Measurements from ENCODE around the gene SLC25A34. TPM values are rescaled to one million over a fixed set of nuclear protein-coding genes. Genes with fewer than 3 reads are reported as not detected.
A peak's percentile ranks its signal among the peaks of the same experiment; 100 is the strongest.

The SLC25A34 gene
- total and polyA plus RNA-seq, 2 of the 13 experiments (the other 11 are each of a cell fraction or from before 2014, with no cell fraction given), result 0.13 to 0.18 TPM

GRCh38 chr1:15739745-15740144 is 3.7 kb downstream of the SLC25A34 start:
- DNase-seq (ENCODE audit: low spot score), result no peak
- POLR2A ChIA-PET, result interaction anchor here (1.4 kb wide), 1 partner anchor 121 kb away, joined by 4 read pairs; no protein-coding TSS in a partner anchor
- peak; percentile 78 for TF ChIP-seq ZNF644 (CRISPR knock-in tag; IDR thresholded peaks at IDR 0.05; ENCODE audit: low read depth)
- peak; percentile 66 for TF ChIP-seq CTCF (CRISPR knock-in tag; IDR thresholded peaks at IDR 0.05)
- TF ChIP-seq REST (IDR thresholded peaks at IDR 0.05; ENCODE audit: borderline replicate concordance in 1 of 2, low read depth in 1 of 2, low read length in 2 of 2), result no peak
- no peak for TF ChIP-seq NFIC (IDR thresholded peaks at IDR 0.05; ENCODE audit: low read length)
- TF ChIP-seq XRCC5 (optimal IDR thresholded peaks at IDR 0.05; ENCODE audit: low read length), result peak; percentile 62
- no peak for TF ChIP-seq ARID3A (IDR thresholded peaks at IDR 0.05; ENCODE audit: low read depth, low read length)
- TF ChIP-seq TFDP1 (CRISPR knock-in tag; IDR thresholded peaks at IDR 0.05; ENCODE audit: borderline replicate concordance), result 0 out of 2 replicates have a peak, but pooled peaks have one; percentile 17
- TF ChIP-seq TFAP4 (IDR thresholded peaks at IDR 0.05; ENCODE audit: borderline replicate concordance, low read depth), result no peak
- TF ChIP-seq ERF (CRISPR knock-in tag; IDR thresholded peaks at IDR 0.05), result 0 out of 2 replicates have a peak, but pooled peaks have one; percentile 44
- TF ChIP-seq ZMYM3 (CRISPR knock-in tag; IDR thresholded peaks at IDR 0.05), result 0 out of 2 replicates have a peak, but pooled peaks have one; percentile 26
- TF ChIP-seq NR2F1 (CRISPR knock-in tag; IDR thresholded peaks at IDR 0.05), result no peak
- TF ChIP-seq STAG1 (CRISPR knock-in tag; IDR thresholded peaks at IDR 0.05), result peak; percentile 28
- no peak for TF ChIP-seq ARHGAP35 (CRISPR knock-in tag; IDR thresholded peaks at IDR 0.05; ENCODE audit: borderline replicate concordance)
- no peak for TF ChIP-seq BCL6 (CRISPR knock-in tag; IDR thresholded peaks at IDR 0.05)
- TF ChIP-seq PHF8 (CRISPR knock-in tag; IDR thresholded peaks at IDR 0.05), result no peak
- peak; percentile 27; the same call in 1 of the 2 replicates for TF ChIP-seq SAP130 (CRISPR knock-in tag; IDR thresholded peaks at IDR 0.05; ENCODE audit: low read depth)

More at GRCh38 chr1:15739745-15740144, 3.7 kb downstream of the SLC25A34 start:
- Histone ChIP-seq H2AFZ (ENCODE audit: low read length) (no peak overlapping the region), H3K9ac (ENCODE audit: insufficient read depth, low read depth, low read length) (no peak overlapping the region), H3K79me2 (ENCODE audit: insufficient read depth, low read length) (no peaks in the 10 kb centered on the region), H3K9me3 (ENCODE audit: low read length) (no peaks in the 10 kb centered on the region), H3K27ac (ENCODE audit: extremely low read length, insufficient read depth, low read length) (no peak overlapping the region), H3K27me3 (ENCODE audit: control insufficient read depth in 1 of 2, insufficient read depth in 2 of 2, low read length in 2 of 2) (no peaks in the 10 kb centered on the region), H3K4me3 (replicated peaks in 1 of 3; ENCODE audit: insufficient read depth in 1 of 3, low read depth in 2 of 3, low read length in 3 of 3) (no peak overlapping the region), H4K20me1 (ENCODE audit: insufficient read depth, low read length) (no peaks in the 10 kb centered on the region), H3K36me3 (replicated peaks in 1 of 2; ENCODE audit: control insufficient read depth in 1 of 2, insufficient read depth in 2 of 2, low read length in 2 of 2) (no peaks in the 10 kb centered on the region), H3K4me2 (ENCODE audit: low read depth, low read length) (peak overlapping the region; percentile 62), H3K4me1 (ENCODE audit: insufficient read depth, low read length) (peaks cover 90% of the 10 kb centered on the region)
- FAIRE-seq, result no peak
- intact Hi-C loops (cut with micrococcal nuclease; ENCODE audit: unreplicated experiment), result loop anchor here (5.0 to 10.0 kb wide), 2 partner anchors 55 to 142 kb away; partner anchors contain the start of gene PLEKHM2
- peak; percentile 27 for ATAC-seq
- no TSS peak for BruUV-seq (replicated peaks)
- WGBS (ENCODE audit: low lambda C conversion rate), result 33% methylated on average over 7 of the region's 7 CpGs
- in situ Hi-C loops (cut with HindIII; ENCODE audit: extremely low pct_ligation_motif_present, low pct_unique_long_range_greater_than_20kb), result loop anchor here (5.0 kb wide), 1 partner anchor 142 kb away; no protein-coding TSS in a partner anchor
- CTCF ChIA-PET (ENCODE audit: low intra/inter-chr PET ratio, low total read pairs), result interaction anchor here (1.0 kb wide), 1 partner anchor 145 kb away, joined by 3 read pairs; no protein-coding TSS in a partner anchor
